H1 (cell line): ENCODE measurements around the gene TPMT. TPM values are rescaled to one million over a fixed set of nuclear protein-coding genes. Genes with fewer than 3 reads are reported as not detected.
A peak's percentile ranks its signal among the peaks of the same experiment; 100 is the strongest.

ENCODE experiments used
- CTCF ChIA-PET: fragments of 300-600 bp; sonication (Branson Sonifier 250); formaldehyde crosslinking; loops from one replicate; lab custom pipeline; 2021; ENCODE audit not compliant: partially characterized antibody; lab: Charles Lee
- POLR2A ChIA-PET: fragments of 300-600 bp; sonication (Branson Sonifier 250); formaldehyde crosslinking; loops from one replicate; lab custom pipeline; 2021; ENCODE audit warnings: inconsistent platforms; ENCODE audit not compliant: partially characterized antibody; lab: Charles Lee
- DNase-seq, 2 experiments: peaks; one replicate each; pipeline versions ENCODE4 v3.0.0 to v3.0.0-alpha.2; 2010 to 2022; ENCODE audit warnings: low spot score in 2 of 2, low read depth in 1 of 2, mixed read lengths in 1 of 2
- FAIRE-seq: peaks from 2 replicates; lab custom pipeline; 2011; peaks lifted over from hg19 to GRCh38; lab: Jason Lieb, UNC
- H2AFZ ChIP-seq: 2 replicates; pipeline ENCODE4 v1.8.1; 2012; ENCODE audit warnings: low read length, inconsistent platforms
- H2AK5ac ChIP-seq: 2 replicates; pipeline ENCODE4 v1.6.1; 2013; ENCODE audit warnings: low read depth, low read length
- H2BK120ac ChIP-seq: replicated peaks from 2 replicates; pipeline ENCODE3; 2013; ENCODE audit warnings: low read depth, low read length, inconsistent platforms
- H2BK12ac ChIP-seq: 2 replicates; pipeline ENCODE4 v1.6.1; 2013; ENCODE audit warnings: low read depth, low read length
- H2BK15ac ChIP-seq: 2 replicates; pipeline ENCODE4 v1.6.1; 2013; ENCODE audit warnings: low read length
- H2BK20ac ChIP-seq: 2 replicates; pipeline ENCODE4 v1.6.1; 2013; ENCODE audit warnings: low read length
- H2BK5ac ChIP-seq: 2 replicates; pipeline ENCODE4 v1.6.1; 2013; ENCODE audit warnings: low read depth, low read length
- H3K14ac ChIP-seq: 2 replicates; pipeline ENCODE4 v1.6.1; 2013; ENCODE audit warnings: inconsistent platforms; ENCODE audit not compliant: insufficient read length
- H3K18ac ChIP-seq: 2 replicates; pipeline ENCODE4 v1.6.1; 2013; ENCODE audit warnings: low read length; ENCODE audit errors: extremely low read depth
- H3K23ac ChIP-seq: 2 replicates; pipeline ENCODE4 v1.6.1; 2013; ENCODE audit warnings: inconsistent platforms; ENCODE audit not compliant: insufficient read length
- H3K23me2 ChIP-seq: 2 replicates; pipeline ENCODE4 v1.6.1; 2013; ENCODE audit warnings: low read depth, low read length
- H3K27ac ChIP-seq: 2 replicates; pipeline ENCODE4 v1.6.1; 2011; ENCODE audit warnings: low read depth, low read length, inconsistent platforms
- H3K27me3 ChIP-seq, 4 experiments: replicated peaks in 1 of 4; 1 replicate in 1 of 4; 2 replicates in 3 of 4; pipeline versions ENCODE4 v1.6.1 to v1.8.1; 2011 to 2013; ENCODE audit warnings: low read length in 3 of 4, mild to moderate bottlenecking in 3 of 4, inconsistent platforms in 2 of 4, mixed read lengths in 2 of 4, moderate library complexity in 1 of 4; ENCODE audit not compliant: control insufficient read depth in 3 of 4, insufficient read depth in 3 of 4; ENCODE audit errors: extremely low read depth in 1 of 4
- H3K36me3 ChIP-seq, 4 experiments: 2 replicates each; pipeline versions ENCODE4 v1.6.1 to v1.8.1; 2011 to 2013; ENCODE audit warnings: mild to moderate bottlenecking in 4 of 4, low read length in 3 of 4, moderate library complexity in 2 of 4, control low read depth in 1 of 4, inconsistent platforms in 1 of 4; ENCODE audit not compliant: insufficient read depth in 4 of 4, control insufficient read depth in 2 of 4
- H3K4ac ChIP-seq: replicated peaks from 2 replicates; pipeline ENCODE3; 2013; ENCODE audit warnings: low read length, low read depth, mixed read lengths, inconsistent platforms; ENCODE audit not compliant: insufficient read length
- H3K4me1 ChIP-seq, 4 experiments: replicated peaks in 1 of 4; 1 replicate in 1 of 4; 2 replicates in 3 of 4; pipeline versions ENCODE4 v1.6.1 to v1.8.1; 2011 to 2013; ENCODE audit warnings: low read length in 3 of 4, inconsistent platforms in 2 of 4, mixed read lengths in 1 of 4; ENCODE audit not compliant: insufficient read depth in 4 of 4, control insufficient read depth in 3 of 4
- H3K4me2 ChIP-seq, 2 experiments: 2 replicates each; pipeline versions ENCODE4 v1.6.1 to v1.8.1; 2011 to 2013; ENCODE audit warnings: low read depth in 2 of 2, low read length in 2 of 2, control low read depth in 1 of 2, inconsistent platforms in 1 of 2, mild to moderate bottlenecking in 1 of 2; ENCODE audit not compliant: insufficient read depth in 1 of 2
- H3K4me3 ChIP-seq, 4 experiments: fragments of 200-600, 300-600 bp in 1 of 4; sonication (generic), shearing (Covaris generic), sonication (Bioruptor Twin) in 1 of 4; 2 replicates each; pipeline versions ENCODE4 v1.5.1 to v1.8.1; 2011 to 2016; ENCODE audit warnings: low read length in 4 of 4, low read depth in 3 of 4, control low read depth in 2 of 4, inconsistent platforms in 2 of 4, mild to moderate bottlenecking in 2 of 4, mixed read lengths in 1 of 4, moderate library complexity in 1 of 4; ENCODE audit not compliant: insufficient read depth in 2 of 4; ENCODE audit errors: extremely low read depth in 1 of 4
- H3K56ac ChIP-seq: replicated peaks from 2 replicates; pipeline ENCODE3; 2013; ENCODE audit warnings: low read depth, mild to moderate bottlenecking, mixed read lengths, low read length, inconsistent platforms; ENCODE audit not compliant: insufficient read length
- H3K79me1 ChIP-seq: 2 replicates; pipeline ENCODE4 v1.6.1; 2013; ENCODE audit warnings: low read depth, low read length, control low read depth
- H3K79me2 ChIP-seq, 2 experiments: 2 replicates each; pipeline versions ENCODE4 v1.6.1 to v1.8.1; 2012 to 2013; ENCODE audit warnings: low read length in 2 of 2, mild to moderate bottlenecking in 2 of 2, inconsistent platforms in 1 of 2; ENCODE audit not compliant: insufficient read depth in 2 of 2, control insufficient read depth in 1 of 2
- H3K9ac ChIP-seq, 4 experiments: replicated peaks in 1 of 4; 1 replicate in 1 of 4; 2 replicates in 3 of 4; pipeline versions ENCODE4 v1.6.1 to v1.8.1; 2011 to 2013; ENCODE audit warnings: low read depth in 3 of 4, low read length in 3 of 4, control low read depth in 2 of 4, mild to moderate bottlenecking in 2 of 4, moderate library complexity in 2 of 4, inconsistent platforms in 1 of 4; ENCODE audit errors: extremely low read depth in 1 of 4
- H3K9me3 ChIP-seq, 2 experiments: 2 replicates each; pipeline versions ENCODE4 v1.6.1 to v1.8.1; 2012 to 2013; ENCODE audit warnings: mild to moderate bottlenecking in 2 of 2, moderate library complexity in 2 of 2, control low read depth in 1 of 2, inconsistent platforms in 1 of 2, low read depth in 1 of 2, low read length in 1 of 2, mixed read lengths in 1 of 2; ENCODE audit not compliant: insufficient read depth in 2 of 2
- H4K20me1 ChIP-seq, 2 experiments: replicated peaks in 1 of 2; 2 replicates each; pipeline versions ENCODE3 to v1.8.1; 2011 to 2013; ENCODE audit warnings: inconsistent platforms in 2 of 2, low read length in 2 of 2, mild to moderate bottlenecking in 1 of 2; ENCODE audit not compliant: insufficient read depth in 2 of 2, control insufficient read depth in 1 of 2
- H4K5ac ChIP-seq: 2 replicates; pipeline ENCODE4 v1.6.1; 2013; ENCODE audit warnings: low read length, low read depth, mixed read lengths, inconsistent platforms; ENCODE audit not compliant: insufficient read length
- H4K8ac ChIP-seq: 2 replicates; pipeline ENCODE4 v1.8.0; 2013; ENCODE audit warnings: mild to moderate bottlenecking, moderate library complexity, low read length, inconsistent platforms; ENCODE audit not compliant: insufficient read depth; ENCODE audit errors: extremely low read depth
- H4K91ac ChIP-seq: replicated peaks from 2 replicates; pipeline ENCODE3; 2013; ENCODE audit warnings: low read length, mixed read lengths, inconsistent platforms; ENCODE audit not compliant: insufficient read length
- CBX8 ChIP-seq: fragments of 300-800, 300-1000 bp; sonication (generic); IDR thresholded peaks from 2 replicates; pipeline ENCODE4 v1.7.1; 2016; ENCODE audit warnings: low read depth, low read length, borderline replicate concordance
- GABPA ChIP-seq: IDR thresholded peaks from 2 replicates; pipeline ENCODE4 v1.6.1; 2011; ENCODE audit warnings: mild to moderate bottlenecking, low read length, moderate library complexity, borderline replicate concordance; ENCODE audit not compliant: insufficient read depth
- GTF2F1 ChIP-seq: IDR thresholded peaks from 2 replicates; pipeline ENCODE4 v1.6.1; 2012; ENCODE audit warnings: low read depth, low read length, improper control_type of control experiment, borderline replicate concordance
- HDAC2 ChIP-seq, 2 experiments: fragments of 300-600 bp in 1 of 2; sonication (generic) in 1 of 2; IDR thresholded peaks; 2 replicates each; pipeline ENCODE4 v1.6.1; 2011 to 2012; ENCODE audit warnings: low read depth in 2 of 2, low read length in 2 of 2, mild to moderate bottlenecking in 2 of 2, moderate library complexity in 2 of 2, borderline replicate concordance in 1 of 2, inconsistent platforms in 1 of 2
- HDAC6 ChIP-seq: IDR thresholded peaks from one replicate; pipeline ENCODE4 v1.7.1; 2012; ENCODE audit warnings: low read depth, mild to moderate bottlenecking, inconsistent platforms, low read length, moderate library complexity
- NRF1 ChIP-seq: IDR thresholded peaks from 2 replicates; pipeline ENCODE4 v1.6.1; 2011; ENCODE audit warnings: mild to moderate bottlenecking, low read depth, low read length, improper control_type of control experiment
- PHF8 ChIP-seq: fragments of 200-600 bp; sonication (generic); conservative IDR thresholded peaks from 2 replicates; pipeline ENCODE4 v1.7.1; 2012; ENCODE audit warnings: low read depth, mild to moderate bottlenecking, inconsistent platforms, low read length, moderate library complexity
- RFX5 ChIP-seq: IDR thresholded peaks from 2 replicates; pipeline ENCODE4 v1.6.1; 2011; ENCODE audit warnings: low read depth, low read length, improper control_type of control experiment, borderline replicate concordance
- SIN3A ChIP-seq, 2 experiments: IDR thresholded peaks in 1 of 2; conservative IDR thresholded peaks in 1 of 2; 2 replicates each; pipeline ENCODE4 v1.6.1; 2011 to 2012; ENCODE audit warnings: low read length in 2 of 2, improper control_type of control experiment in 1 of 2, low read depth in 1 of 2, mild to moderate bottlenecking in 1 of 2
- SUZ12 ChIP-seq: fragments of 200-600 bp; sonication (generic); IDR thresholded peaks from 2 replicates; pipeline ENCODE4 v1.6.1; 2012; ENCODE audit warnings: mild to moderate bottlenecking, inconsistent platforms, low read length, moderate library complexity, mixed read lengths
- TAF7 ChIP-seq: optimal IDR thresholded peaks from 2 replicates; pipeline ENCODE3; 2011; ENCODE audit warnings: low read depth, mild to moderate bottlenecking, inconsistent platforms, low read length, moderate library complexity, borderline replicate concordance
- polyA plus RNA-seq, 7 experiments: library from polyadenylated mRNA; depleted of rRNA in 3 of 7; stranded (reverse) in 5 of 7; unstranded in 2 of 7; fragments of >200 nt in 5 of 7; fragments of 200-250 nt in 2 of 7; gene quantifications; 1 replicate in 5 of 7; 2 replicates in 1 of 7; 4 replicates in 1 of 7; pipeline versions ENCODE4 v1.2.1 to v1.2.3, GENCODE V29; 2011 to 2013; ENCODE audit warnings: missing spikeins in 2 of 7, mixed read lengths in 2 of 7
- total RNA-seq: library from RNA; stranded (reverse); fragmentation: NEBNext Ultra II Directional; extraction: Animal tissue kit (Norgen Biotek cat#: 25700); gene quantifications from 2 replicates; pipeline ENCODE4 v1.2.1, GENCODE V29; 2021
- TF ChIP-seq, protein P1 (sequence below): IDR thresholded peaks from 2 replicates; pipeline ENCODE4 v1.6.1; 2012; ENCODE audit warnings: low read length, inconsistent platforms

TPMT gene
- total and polyA plus RNA-seq, 2 of the 8 experiments (the other 6 are each of a cell fraction or from before 2014, with no cell fraction given), result 12.3 to 17.2 TPM

DNA sequence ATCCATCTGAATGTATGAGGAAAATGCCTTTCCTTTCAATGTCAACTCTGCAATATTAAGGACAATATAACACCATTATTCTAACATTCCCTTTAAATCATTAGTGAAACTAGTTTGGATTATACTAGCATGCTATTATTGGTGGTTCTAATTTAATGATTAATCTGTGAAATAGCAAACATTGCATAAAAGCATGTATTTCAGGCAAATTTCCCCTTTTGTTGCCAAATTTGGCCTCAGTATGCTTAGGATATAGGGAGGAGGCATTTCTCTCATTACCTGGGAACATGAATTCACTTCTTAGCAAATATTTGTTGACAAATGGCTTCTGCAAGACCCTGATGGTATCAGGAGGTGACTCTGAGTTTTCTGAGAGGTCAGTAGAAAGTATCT is 1.6 kb downstream of the TPMT start:
- H2BK120ac ChIP-seq, result no peak overlapping the region
- H2AFZ ChIP-seq, result no peak overlapping the region
- H3K4ac ChIP-seq, result no peak overlapping the region
- peak overlapping the region in 1 of 4 experiments; percentile 76; a peak in 1 of 8 replicates for H3K4me3 ChIP-seq
- H3K79me1 ChIP-seq, result no peaks in the 10 kb centered on the region
- no peak overlapping the region for H2BK12ac ChIP-seq
- no peaks in the 10 kb centered on the region for H3K79me2 ChIP-seq
- H2BK5ac ChIP-seq, result no peak overlapping the region
- H4K91ac ChIP-seq, result no peak overlapping the region
- H2BK20ac ChIP-seq, result no peak overlapping the region
- no peak overlapping the region for H4K8ac ChIP-seq
- no peak overlapping the region for H2AK5ac ChIP-seq
- no peak overlapping the region for H3K23ac ChIP-seq
- FAIRE-seq (no peak), DNase-seq (no peak)
- no peak overlapping the region for H3K18ac ChIP-seq
- H3K4me1 ChIP-seq, result peaks cover 0 to 3% (median 1%) of the 10 kb centered on the region in 4 experiments; a peak in 2 of 7 replicates
- no peak overlapping the region for H3K27ac ChIP-seq
- H3K56ac ChIP-seq, result no peak overlapping the region
- no peaks in the 10 kb centered on the region for H3K9me3 ChIP-seq
- ChIA-PET POLR2A (interaction anchor here (1.0 to 1.4 kb wide), 3 partner anchors 24 to 447 kb away, joined by 3 read pairs; partner anchors contain the start of genes DEK and NUP153), CTCF (no interaction called here)
- peaks cover 1% of the 10 kb centered on the region; the same call in 1 of the 2 replicates for H3K23me2 ChIP-seq
- peaks cover 0 to 4% (median 0%) of the 10 kb centered on the region in 4 experiments; a peak in 2 of 8 replicates for H3K36me3 ChIP-seq
- H3K27me3 ChIP-seq, result no peaks in the 10 kb centered on the region
- H2BK15ac ChIP-seq, result no peak overlapping the region
- no peak overlapping the region for H3K14ac ChIP-seq
- H4K5ac ChIP-seq, result no peak overlapping the region
- no peaks in the 10 kb centered on the region for H4K20me1 ChIP-seq
- H3K4me2 ChIP-seq, result peak overlapping the region in 1 of 2 experiments; percentile 71; a peak in 2 of 4 replicates
- H3K9ac ChIP-seq, result no peak overlapping the region
- no peak for TF ChIP-seq NRF1
- no peak for TF ChIP-seq GTF2F1
- no peak for TF ChIP-seq GABPA
- TF ChIP-seq CBX8, result no peak
- no peak for TF ChIP-seq SUZ12
- TF ChIP-seq HDAC2 (IDR thresholded peaks at IDR 0.05; ENCODE audit: borderline replicate concordance in 1 of 2, low read depth in 2 of 2, low read length in 2 of 2), result no peak
- TF ChIP-seq HDAC6, result no peak
- no peak for TF ChIP-seq SIN3A (conservative IDR thresholded peaks at IDR 0.05 in 1 of 2, IDR thresholded peaks at IDR 0.05 in 1 of 2; ENCODE audit: low read depth in 1 of 2, low read length in 2 of 2)
- TF ChIP-seq, protein P1, sequence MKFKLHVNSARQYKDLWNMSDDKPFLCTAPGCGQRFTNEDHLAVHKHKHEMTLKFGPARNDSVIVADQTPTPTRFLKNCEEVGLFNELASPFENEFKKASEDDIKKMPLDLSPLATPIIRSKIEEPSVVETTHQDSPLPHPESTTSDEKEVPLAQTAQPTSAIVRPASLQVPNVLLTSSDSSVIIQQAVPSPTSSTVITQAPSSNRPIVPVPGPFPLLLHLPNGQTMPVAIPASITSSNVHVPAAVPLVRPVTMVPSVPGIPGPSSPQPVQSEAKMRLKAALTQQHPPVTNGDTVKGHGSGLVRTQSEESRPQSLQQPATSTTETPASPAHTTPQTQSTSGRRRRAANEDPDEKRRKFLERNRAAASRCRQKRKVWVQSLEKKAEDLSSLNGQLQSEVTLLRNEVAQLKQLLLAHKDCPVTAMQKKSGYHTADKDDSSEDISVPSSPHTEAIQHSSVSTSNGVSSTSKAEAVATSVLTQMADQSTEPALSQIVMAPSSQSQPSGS, result no peak
- no peak for TF ChIP-seq PHF8
- no peak for TF ChIP-seq RFX5
- TF ChIP-seq TAF7, result no peak
